ENCODE data around the gene HBZ.

Gene HBZ

DNA sequence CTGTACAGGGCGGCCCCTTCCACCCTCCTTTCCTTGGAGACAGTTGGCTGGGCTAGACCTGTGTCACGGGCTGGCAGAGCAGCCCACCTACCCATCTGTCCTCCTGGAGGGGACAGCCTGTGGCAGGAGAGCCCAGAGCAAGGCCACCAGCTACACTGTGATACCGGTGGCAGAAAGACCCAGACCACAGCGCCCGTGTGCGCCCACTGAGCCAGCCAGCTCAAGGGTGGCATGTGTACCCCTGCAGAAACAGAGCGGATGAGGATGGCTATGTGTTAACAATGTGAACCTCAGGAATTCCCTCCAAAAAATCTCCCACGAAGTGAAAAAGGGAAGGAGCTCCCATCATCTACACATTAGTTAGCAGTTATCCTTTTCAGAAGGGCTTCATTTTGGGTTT is 34.9 kb downstream of the HBZ start:
- no peak for DNase-seq (ENCODE audit: low spot score)
- no peak overlapping the region for H3K4me3 ChIP-seq
- no peak for TF ChIP-seq CTCF (IDR thresholded peaks at IDR 0.05)
- H3K27ac ChIP-seq, result no peak overlapping the region

DNA sequence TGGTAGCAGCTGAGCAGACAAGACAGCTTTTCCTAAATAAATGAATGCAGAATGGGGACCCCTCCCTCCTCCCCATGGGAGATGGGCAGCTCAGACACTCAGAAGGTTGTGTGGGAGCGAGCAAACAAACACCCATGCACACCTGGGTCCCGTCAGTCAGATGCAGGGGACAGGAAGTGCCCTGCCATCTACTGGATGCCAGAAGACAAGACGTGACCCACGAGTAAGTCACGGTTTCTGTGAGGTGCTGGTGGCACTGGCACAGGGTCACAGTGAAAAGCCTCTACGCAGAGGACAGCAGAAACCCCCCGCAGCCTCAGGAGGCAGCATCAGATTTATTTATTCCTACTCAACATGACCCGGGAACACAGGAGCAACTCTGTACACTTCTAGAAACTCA is 36.2 kb downstream of the HBZ start:
- Histone ChIP-seq H3K4me3 (no peak overlapping the region), H3K27ac (no peak overlapping the region)
- DNase-seq (ENCODE audit: low spot score), result no peak
- TF ChIP-seq CTCF (IDR thresholded peaks at IDR 0.05), result no peak

DNA sequence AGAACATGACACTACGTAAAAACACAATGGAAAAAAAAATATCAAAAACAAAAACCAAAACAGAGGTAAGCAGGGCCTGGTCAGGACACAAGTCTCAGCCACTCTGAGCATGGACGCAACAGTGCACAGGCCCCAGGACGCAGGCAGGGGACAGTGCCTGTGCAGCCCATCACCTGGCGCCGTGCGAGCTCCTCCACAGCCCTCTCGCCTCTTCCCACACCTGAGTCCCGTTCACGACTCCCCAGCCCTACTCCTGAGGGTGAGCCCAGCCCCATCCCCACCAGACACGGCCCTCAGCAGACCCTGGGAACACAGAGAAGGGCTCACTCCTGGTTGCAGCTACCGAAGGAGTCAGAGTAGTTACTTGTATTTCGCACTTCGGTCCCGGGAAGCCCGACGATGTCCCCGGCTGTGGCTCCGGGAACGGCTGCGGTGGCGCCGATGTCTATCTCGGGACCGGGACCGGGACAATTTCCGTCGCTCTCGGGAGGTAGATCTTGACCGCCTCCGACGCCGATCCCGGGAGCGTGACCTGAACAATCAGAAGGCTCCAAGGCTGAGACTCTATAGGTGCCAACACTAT is 37.3 kb downstream of the HBZ start:
- TF ChIP-seq CTCF (IDR thresholded peaks at IDR 0.05), result no peak
- Histone ChIP-seq H3K4me3 (no peak overlapping the region), H3K27ac (no peak overlapping the region)
- DNase-seq (ENCODE audit: low spot score), result no peak

- H3K4me3 ChIP-seq, result no peak overlapping the region
- no peak for TF ChIP-seq CTCF (IDR thresholded peaks at IDR 0.05)
- DNase-seq (ENCODE audit: low spot score), result no peak
- H3K27ac ChIP-seq, result no peak overlapping the region
These were observed 39.4 kb downstream of the HBZ start for GRCh38 chr16:191831-192230.

- Histone ChIP-seq H3K4me3 (no peak overlapping the region), H3K27ac (no peak overlapping the region)
- no peak for DNase-seq (ENCODE audit: low spot score)
- TF ChIP-seq CTCF (IDR thresholded peaks at IDR 0.05), result no peak
These were observed 40.2 kb downstream of the HBZ start for GRCh38 chr16:192686-193085.

GRCh38 chr16:193441-193840 is 41.0 kb downstream of the HBZ start:
- Histone ChIP-seq H3K27ac (no peak overlapping the region), H3K4me3 (no peak overlapping the region)
- no peak for TF ChIP-seq CTCF (IDR thresholded peaks at IDR 0.05)
- no peak for DNase-seq (ENCODE audit: low spot score)

DNA sequence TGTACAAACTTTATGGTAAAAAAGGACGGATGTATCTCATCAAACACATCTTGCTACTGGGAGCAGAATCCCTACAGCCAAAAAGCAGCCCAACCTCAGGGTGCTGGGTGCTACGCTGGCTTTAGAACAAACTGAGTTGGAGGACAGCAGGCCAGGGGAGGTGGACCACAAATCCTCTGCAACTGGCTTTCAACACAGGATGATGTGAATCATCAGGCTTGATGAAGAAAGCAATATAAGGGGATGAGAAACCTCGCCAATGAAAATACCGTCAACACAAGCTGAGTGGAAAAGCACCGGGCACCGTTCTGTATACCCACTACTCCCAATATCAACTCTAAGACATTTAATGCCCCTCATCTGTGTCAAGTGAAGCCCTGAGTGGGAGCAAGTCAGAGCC is 42.1 kb downstream of the HBZ start:
- no peak for TF ChIP-seq CTCF (IDR thresholded peaks at IDR 0.05)
- DNase-seq (ENCODE audit: low spot score), result no peak
- Histone ChIP-seq H3K27ac (no peak overlapping the region), H3K4me3 (no peak overlapping the region)
